GM18511 (cell line): ENCODE measurements around the gene UVRAG.
A peak's percentile ranks its signal among the peaks of the same experiment; 100 is the strongest.

Source experiments
- ATAC-seq: cut with Tn5 transposase; IDR thresholded peaks from one replicate; pipeline ENCODE4 v1.9.1; 2021; ENCODE audit warnings: mild to moderate bottlenecking, moderate library complexity; ENCODE audit not compliant: unreplicated experiment

The UVRAG gene

DNA sequence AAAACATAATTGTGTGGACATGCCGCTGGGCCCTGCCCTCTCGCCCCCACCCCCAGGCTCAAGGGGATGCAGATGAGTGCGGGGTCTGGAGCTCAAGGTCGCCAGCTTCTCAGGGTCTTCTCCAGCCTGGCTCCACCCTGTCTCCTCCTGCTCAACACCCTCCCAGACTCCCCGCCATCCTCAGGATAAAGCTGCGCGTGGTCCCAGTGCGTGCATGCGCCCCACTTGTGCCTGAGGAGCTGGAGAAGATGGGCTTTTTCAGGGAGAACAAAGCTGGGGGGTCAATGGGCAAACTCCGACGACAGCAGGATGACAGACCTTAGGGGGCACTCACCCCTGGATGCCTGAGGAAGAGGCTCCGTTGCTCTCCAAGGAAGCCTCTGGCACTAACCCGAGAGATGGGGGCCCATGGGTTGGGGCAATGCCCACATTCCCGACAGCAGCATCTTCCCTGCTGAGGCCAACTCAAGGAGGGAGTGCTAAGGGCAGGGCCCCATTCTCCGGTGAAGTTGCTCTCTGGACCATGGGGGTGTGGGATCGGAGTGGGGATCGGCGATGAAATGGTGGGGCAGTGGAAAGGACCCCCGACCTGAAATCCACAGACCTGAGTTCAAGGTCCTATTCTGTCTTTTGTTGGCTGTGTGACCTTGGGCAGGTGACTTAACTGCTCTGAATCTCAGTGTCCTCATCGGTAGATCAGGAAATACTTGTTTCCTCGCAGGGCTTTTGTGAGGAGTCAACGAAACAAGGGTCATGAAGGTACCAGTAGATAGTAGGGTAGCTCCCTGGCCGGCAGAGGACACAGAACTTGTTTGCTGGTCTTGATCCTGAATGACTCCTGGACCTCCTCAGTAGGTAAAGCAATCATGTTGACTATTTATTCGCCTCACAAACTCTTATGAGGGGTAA is 343.6 kb downstream of the UVRAG start:
- ATAC-seq = no peak

DNA sequence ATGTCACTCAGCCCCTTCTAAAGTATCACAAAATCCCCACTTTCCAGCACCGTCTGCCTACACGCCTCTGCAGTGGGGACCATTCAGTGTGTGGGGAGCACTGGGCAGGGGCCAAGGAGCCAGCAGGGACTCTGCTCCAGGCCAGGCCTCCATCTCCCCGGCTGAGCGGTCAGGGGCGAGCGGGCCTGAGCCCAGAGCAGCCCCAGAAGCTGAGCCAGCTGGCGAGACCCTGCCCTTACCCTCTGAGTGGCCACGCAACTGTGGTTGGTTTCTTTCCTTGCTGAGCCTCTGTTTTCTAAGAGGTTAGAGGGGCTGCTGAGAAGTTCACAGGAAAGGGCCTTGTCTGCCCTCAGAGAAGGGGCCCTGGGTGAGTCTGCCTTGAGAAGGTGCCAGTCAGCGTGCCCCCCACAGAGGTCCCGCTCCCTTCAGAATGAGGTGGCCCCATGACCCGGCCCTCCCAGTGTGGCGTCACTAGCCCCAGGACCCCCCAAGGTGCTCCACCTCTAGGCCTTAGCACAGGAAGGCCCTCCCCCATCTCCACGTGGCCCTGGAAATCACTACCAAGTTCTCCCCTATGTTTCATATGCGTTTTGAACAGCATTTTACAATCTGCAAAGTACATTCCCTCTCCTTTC is 344.4 kb downstream of the UVRAG start:
- ATAC-seq = no peak

DNA sequence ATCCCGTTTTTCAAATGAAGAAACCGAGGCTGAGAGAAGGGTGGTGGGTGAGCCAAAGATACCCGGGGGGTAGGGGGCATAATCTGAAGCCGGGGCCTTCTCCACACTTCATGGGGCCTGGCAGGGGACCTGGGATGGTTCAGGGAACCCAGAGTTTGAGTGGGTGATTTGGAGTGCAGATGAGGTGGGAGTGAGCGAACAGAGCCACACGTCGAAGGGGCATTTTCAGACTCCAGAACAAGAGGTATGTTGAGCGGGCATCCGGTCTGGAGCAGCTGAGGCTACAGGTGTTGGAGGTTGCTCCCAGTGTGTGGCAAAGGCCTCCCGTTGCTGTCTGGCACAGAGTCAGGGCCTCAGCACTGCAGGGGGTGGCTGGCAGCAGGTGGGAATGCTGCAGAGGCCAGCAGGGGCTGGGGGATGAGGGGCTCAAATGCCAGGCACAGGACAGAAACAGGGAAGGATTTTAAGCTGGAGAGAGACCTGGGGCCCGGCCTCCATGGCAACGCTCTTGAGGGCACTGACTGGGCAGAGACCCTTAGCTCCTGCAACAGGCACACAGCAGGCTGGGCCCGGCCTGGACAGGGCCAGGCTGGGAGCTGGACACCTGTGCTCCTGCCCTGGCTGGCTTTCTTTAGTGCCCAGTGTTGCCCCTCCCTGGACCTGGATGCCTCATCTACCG is 345.1 kb downstream of the UVRAG start:
- no peak for ATAC-seq

DNA sequence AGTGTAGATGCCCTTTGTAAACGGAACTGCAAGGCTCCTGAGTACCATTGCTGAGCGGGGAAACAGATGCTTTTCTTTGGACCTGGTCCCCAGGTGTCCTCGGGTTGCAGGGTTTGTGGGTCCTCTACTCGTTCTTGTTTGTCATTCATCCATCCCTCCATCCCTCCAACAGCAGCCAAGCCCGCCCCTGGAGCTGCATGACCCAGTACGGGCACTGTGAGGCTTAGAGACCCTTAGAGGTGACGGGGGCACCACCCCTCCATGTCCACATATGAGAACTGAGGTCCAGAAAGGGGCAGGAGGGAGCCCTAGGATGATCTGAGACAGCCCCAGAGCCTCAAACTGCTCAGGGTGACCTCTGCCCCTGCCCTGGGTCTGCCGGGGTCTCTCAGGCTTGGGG is 345.8 kb downstream of the UVRAG start:
- ATAC-seq = peak; percentile 7

DNA sequence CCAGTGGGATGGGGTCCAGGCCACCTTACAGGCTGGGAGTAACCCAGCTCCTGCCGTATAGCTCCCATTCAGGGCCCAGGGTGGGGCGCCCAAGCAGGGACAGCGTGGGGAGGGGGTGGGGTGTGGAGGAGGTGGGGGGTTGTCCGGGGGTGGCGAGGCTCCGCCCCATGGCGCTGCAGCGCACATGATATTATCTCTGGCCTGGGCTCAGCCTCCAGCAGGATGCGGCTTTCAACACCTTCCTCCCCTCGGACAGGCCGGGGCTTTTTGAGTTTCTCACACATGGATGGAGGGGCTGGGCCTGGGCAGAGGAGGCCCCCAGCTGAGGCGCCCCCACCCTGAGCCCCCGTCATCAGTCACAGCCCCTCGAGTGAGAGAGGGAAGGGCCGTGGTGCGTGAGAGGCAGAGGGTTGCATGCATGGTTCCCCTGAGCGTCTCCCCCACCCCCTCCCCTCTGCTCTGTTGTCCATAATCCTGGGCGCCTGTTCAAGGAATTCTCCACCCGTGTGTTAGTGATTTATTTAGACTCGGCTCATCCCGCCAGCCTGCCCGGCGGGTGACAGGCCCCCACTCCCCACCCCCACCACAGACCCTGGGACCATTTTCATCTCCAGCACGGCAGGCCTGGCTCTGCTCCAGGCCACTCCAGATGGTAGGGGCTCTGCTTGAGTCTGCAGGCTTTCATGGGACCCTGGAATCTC is 346.4 kb downstream of the UVRAG start:
- peak; percentile 70 for ATAC-seq

DNA sequence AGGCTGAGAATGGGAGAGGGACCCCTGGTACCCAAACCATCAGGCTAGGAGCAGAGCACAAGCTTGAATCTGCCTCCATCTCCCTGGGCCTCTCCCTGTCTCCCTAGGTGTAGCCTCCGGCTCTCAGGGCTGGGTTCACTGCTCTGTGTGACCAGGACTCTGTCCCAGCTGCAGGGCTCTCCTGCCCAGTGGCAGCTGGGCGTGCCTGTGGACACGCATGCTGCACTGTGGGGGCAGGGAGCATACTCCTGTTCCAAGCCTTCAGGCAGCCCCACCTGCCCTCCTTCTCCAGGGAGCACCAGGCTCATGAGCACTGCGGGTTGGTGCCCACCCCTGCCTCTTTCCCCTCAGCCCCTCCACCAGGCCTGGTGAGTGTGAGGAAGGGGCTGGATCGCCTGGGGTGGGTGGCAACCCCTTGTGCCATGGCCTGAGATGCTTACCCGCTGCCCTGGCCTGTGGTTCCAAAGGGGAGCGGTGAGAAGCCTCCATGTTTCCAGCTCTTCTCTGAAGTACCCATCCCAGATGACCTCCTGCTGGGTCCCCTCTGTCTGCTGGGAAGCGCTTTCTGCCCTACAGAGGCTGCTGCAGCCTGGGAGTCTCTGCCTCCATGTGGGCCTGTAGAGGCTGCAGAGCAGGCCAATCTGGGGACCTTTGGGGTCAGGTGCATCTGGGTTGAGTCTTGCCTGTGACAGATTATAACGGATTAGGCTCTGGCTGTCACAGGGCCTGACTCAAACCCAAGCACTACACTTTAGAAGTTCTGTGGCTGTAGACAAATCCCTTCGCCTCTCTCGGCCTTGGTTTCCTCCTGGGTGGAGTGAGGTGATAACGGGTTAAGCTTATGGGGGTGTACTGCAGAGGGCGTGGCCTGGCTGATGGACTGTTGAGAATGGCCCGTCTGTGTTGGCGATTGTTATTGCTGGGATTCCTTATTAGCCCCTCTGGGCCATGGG is 347.6 kb downstream of the UVRAG start:
- no peak for ATAC-seq

DNA sequence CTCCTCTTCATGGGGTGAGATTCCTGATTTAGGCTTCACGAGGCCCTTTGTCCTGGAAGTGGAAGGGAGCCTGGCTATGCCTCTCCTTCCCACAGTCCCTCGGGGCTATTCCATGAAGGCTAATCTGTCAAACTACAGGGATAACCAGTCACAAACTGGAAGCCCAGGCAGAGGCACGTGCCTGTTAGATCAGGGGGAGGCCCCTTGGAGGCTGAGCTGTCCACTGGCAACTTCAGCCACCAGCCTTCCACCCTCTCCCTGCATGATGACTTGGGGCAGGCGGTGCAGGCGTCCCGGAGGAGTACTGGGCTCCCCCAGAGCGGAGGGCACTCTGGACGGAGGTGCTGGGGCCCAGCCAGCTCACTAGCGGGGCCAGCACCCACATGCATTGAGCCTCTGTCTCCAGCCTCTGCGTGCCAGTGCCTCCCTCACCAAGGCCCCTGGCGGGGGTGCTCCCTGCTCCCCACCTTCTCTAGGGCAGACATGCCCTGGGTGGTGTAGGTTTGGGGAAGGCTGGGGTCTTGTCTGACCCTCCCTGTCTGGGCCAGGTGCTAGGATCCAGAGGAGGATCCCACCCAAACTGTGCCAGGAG is 348.4 kb downstream of the UVRAG start:
- ATAC-seq = no peak

DNA sequence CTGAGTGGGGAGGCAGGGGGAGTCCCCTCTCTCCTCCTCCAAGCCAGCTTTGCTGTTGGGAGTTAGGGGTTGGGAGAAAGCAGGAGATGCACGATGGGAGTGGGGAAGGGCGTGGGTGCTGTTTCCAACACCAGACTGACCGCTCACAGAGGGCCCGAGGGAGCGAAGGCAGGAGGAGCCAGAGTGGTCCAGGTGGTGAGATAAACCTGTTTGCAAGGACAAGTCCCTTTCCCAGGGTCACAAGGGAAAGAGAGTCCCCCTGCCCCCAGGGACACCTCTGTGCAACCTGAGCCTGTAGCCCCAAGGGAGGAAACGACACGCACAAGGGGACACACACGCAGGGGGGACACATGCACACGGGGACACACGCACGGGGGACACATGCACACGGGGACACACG is 349.1 kb downstream of the UVRAG start:
- ATAC-seq = no peak

DNA sequence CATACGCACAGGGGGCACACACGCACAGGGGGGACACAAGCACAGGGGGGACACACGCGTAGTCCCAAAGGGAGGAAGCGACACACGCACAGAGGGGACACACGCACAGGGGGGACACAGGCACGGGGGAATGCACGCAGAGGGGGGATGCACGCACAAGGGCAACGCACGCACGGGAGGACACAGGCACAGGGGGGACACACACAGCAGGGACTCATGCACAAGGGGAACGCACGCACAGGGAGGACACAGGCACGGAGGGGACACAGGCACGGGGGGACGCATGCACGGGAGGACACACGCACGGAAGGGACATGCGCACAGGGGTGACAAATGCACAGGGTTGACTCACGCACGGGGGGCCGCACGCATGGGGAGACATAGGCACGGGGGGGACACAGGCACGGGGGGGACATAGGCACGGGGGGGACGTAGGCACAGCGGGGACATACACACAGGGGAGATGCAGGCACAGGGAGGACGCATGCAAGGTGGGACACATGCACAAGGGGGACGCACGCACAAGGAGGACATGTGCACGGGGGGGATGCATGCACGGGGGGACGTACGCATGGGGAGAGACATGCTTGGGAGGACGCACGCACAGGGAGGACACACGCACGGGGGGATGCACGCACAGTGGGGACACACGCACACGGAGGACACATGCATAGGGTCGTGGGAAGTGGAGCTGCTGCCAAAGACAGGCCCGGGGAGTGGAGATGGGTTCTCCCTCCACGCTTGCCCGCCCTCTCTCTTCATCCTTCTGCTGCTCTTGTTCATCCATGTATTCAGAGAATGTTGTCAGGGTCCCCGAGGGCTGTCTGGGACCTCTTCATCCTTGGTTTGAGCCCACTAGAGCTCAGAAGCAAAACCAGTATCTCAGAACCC is 350.1 kb downstream of the UVRAG start:
- no peak for ATAC-seq

DNA sequence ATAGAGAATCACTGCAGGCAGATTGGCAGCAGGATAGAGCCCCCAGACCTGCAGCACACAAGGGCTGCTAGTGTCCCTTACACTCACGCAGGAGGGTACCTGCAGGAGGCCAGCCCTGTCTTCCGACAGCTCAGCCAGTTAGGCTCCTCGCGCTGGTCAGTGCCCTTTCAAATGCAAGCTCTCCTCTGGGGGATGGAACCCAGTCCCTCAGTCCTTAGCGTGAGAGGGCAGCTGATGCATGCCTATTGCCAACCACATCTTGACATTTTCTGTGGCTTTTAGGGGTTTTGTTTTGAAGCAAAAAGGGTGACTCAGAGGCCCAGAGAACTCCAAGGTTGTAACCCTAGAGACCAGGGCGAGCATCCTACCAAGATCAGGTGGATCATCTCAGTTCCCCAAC is 351.3 kb downstream of the UVRAG start:
- ATAC-seq = peak; percentile 73

DNA sequence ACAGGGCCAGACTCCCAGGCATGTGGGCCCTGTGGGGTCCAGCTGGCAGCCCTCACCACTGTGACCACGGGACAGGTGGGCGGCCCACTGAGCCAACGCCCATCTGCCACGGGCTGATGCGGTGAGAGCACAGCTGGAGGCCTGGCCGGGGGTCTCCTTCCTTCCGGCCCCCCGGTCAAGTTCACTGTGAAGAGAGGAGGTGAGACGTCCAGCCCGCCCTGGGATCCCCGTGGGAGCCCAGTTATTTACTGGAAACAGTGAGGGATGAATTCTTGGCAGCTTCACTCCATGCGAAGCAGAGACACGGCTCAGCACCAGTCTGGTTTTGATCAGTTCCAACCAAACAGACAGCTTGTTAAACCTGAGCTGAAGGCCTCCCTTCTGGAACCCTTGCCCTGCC is 352.6 kb downstream of the UVRAG start:
- no peak for ATAC-seq

DNA sequence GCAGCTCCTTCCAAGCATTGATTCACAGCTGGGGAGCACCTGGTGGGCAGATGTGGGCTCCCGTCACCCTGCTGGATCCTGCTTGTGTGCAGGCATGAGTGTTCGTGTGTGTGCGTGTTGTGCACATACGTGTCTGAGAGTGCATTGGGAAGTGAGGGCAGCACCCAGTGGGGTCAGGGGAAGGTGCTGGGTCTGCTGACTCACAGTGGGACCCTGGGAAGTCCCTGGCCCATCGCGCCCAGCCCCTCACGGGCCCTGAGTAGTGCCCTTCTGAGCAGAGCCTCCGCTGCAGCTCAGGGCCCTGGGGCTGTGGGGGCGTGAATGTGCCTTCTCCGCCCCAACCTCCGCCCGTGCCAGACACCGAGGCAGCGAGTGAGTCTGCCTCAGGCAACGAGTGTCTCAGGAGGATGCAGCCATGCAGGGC is 354.5 kb downstream of the UVRAG start:
- ATAC-seq = peak; percentile 53

DNA sequence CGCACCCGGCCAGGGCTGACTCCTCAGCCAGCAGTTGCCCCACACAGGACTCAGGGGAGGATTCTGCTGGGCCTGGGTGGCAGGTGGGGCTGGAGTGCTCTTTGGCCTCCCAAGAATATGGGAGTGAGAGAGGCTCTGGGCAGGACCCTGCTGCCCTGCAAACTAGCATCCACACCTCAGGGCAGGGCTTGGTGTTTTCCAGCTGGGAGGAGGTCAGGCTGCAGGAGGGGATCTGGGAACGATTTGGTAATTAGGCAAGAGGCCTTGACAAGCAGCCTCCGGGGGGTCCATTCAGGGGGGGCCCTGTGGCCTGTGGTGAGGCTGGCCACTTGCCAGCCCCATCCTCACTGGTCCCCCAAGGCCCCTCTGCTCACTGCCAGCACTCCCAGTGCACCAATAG is 355.5 kb downstream of the UVRAG start:
- ATAC-seq = no peak

DNA sequence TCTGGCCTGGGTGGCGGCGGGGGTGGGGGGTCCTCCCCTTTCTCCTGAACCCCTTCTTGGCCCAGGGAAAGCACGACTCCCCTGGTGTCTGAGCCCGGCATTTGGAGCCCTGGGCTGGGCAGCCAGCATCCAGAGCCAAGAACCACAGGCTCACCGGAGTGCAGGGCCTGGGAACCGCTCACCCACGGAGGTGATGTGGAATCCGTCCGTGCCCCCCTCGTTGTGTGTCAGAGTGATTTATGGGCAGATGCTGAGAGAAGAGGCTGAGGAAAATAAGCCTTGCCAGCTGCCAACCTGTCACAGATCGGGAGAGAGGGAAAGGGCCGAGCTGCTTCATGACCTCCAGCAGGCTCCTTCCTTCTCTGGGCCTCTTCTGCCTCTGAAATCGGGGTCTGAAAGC is 357.6 kb downstream of the UVRAG start:
- no peak for ATAC-seq

DNA sequence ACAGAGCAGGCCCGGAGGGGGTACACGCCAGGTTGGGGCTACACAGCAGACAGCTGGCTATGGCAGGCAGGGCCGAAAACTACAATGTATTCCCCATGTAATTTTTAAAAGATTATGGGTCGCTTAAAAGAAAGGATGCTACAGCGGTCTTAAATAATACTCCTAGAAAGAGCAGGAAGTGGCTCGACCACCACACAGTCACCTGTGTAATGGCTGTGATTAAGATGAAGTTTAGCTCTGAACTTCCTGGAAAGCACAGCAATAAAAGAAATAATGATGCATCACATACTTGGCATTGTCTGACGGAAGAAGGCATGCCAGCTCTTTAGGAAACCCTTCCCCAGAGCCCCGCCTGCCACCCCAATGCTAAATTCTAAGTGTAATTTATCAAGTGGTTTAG is 358.7 kb downstream of the UVRAG start:
- ATAC-seq = no peak

DNA sequence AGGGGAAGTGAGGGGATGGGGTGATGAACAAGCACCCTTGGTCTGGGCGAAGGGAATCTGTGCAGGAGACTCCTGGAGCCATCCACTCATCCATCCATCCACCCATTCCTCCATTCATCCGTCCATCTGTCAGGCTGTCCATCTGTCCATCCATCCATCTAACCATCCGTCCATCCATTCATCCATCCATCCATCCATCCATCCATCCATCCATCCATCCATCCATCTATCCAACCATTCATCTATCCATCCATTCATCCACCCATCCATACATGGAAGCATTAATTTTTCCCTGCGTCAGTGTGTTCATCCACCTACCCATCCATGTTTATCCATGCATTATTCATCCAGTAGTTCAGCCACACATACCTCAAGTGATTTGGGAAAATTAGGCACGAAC is 359.3 kb downstream of the UVRAG start:
- ATAC-seq = no peak

DNA sequence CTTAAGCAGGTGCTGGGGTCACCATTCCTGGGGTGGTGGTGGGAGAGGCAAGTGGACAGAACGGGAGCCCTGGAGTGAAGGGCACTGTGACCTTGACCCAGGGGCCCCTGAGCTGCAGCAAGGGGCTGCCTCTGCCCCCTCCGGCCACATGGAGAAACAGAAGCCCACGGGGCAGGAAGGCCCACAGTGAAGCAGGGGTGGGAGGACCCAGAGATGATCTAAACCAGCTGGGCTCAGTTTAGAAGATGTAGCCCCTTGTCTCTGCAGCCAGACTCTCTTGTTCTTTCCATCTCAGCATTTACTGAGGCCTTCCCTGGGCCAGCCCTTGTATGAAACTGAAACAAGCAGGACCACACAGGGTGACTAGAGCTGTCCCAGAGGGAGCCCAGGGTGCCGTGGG is 360.8 kb downstream of the UVRAG start:
- ATAC-seq = no peak

DNA sequence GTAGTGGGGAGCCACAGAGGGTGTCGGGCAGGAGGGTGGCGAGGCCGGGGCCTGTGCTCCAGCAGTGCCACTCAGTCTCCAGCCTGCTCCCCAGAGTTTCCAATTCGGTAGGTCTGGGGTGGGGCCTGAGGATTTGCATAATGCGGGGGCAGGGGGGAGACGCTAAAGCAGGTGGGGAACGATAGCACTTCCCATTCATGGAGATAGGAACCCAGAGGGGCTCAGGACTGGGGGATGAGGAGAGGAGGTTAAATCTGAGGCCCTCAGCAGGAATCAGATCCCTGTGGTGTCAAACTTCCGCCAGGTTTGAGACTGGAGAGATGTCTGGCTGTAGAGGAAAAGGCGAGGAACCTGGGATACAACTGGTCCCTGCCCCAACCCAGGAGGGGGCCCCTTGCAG is 361.5 kb downstream of the UVRAG start:
- ATAC-seq = no peak

DNA sequence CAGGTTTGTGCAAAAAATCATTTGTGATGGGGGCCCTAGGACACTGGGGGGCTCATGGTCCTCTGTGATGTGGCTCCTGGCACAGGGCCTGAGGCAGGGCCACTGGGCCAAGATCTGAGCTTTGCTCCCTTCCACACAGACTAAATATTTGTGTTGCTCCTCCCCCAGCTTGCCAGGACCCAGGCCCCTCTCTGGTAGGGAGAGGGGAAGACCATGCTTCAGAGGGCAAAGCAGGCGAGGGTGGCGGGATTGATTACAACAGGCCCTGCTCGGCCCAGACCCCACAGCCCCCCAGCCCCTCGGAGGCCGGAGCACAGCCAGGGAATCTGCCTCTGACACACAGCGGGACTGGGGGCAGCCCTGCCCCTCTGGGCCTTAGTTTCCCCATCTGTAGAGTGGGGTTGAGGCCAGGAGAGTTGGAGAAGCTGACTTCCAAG is 362.3 kb downstream of the UVRAG start:
- ATAC-seq = no peak
